HL-60 (cell line): Measurements from ENCODE around the gene LRRC3.

Experiments
- CTCF ChIP-seq: IDR thresholded peaks from one replicate; pipeline ENCODE4 v1.5.1; 2011; ENCODE audit warnings: low read length, control low read depth, inconsistent platforms; ENCODE audit not compliant: insufficient read depth
- GABPA ChIP-seq: IDR thresholded peaks from 2 replicates; pipeline ENCODE4 v1.6.1; 2012; ENCODE audit warnings: low read depth
- POLR2AphosphoS5 ChIP-seq: IDR thresholded peaks from 2 replicates; pipeline ENCODE4 v1.6.1; 2012; ENCODE audit warnings: low read depth
- SPI1 ChIP-seq: IDR thresholded peaks from 2 replicates; pipeline ENCODE4 v1.6.1; 2012; ENCODE audit warnings: low read depth, mild to moderate bottlenecking, borderline replicate concordance

DNA sequence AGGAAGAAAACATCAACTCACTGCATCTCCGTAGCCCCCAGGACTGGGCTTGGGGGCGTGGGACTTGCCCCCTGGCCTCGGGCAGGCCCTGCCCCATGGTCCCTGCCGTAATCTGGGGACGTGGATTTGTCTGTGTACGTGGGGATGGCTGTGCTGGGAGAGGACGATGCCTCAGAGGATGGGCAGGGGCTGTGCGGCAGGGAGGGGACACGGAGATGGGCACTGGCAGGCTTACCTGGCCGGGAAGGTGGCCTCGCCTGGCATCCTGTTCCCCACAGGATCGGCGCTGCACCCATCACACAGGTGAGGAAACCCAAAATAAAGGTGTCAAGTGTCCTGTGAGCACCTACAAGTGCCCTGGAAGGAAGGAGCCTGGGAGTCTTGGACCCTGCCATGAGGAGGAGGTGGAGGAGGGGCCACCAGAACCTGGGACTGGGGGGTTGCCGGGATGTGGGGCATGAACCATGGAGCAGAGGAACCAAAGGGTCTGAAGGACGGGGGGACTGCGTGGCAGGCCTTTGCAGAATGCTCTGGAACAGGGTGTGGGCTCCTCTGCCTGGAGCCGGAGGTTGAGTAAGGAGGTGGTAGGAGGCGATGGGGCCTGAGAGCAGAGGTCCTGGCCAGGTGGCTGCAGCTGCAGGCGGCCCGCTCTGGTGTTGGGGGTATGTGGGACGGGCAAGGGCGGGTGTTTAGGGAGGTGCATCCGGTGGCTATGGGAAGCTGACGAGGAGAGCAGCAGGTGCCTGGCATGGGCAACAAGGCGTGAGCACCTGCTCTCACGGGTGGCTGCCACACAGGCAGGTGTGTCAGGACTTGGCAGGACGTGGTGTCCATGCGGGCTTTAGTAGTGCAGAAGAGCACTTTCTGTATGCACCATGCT lies 27.8 kb upstream of the LRRC3 start:
- TF ChIP-seq CTCF, result no peak
- no peak for TF ChIP-seq GABPA
- TF ChIP-seq POLR2AphosphoS5, result no peak
- TF ChIP-seq SPI1, result no peak
